AML-193 (cell line): Measurements from ENCODE around the gene ST3GAL4.

Source experiments
- DNase-seq, 2 experiments: peaks; one replicate each; lab custom pipeline; 2025; lab: John Stamatoyannopoulos, UW

Gene ST3GAL4

GRCh38 chr11:126408496-126408895, 53.0 kb downstream of the ST3GAL4 start:
- no peak for DNase-seq

- no peak for DNase-seq
These were observed 53.6 kb downstream of the ST3GAL4 start for GRCh38 chr11:126408901-126409619.

GRCh38 chr11:126409620-126409985, 54.1 kb downstream of the ST3GAL4 start:
- DNase-seq = no peak

GRCh38 chr11:126410649-126411048, 55.2 kb downstream of the ST3GAL4 start:
- no peak for DNase-seq

GRCh38 chr11:126411971-126412381, 56.5 kb downstream of the ST3GAL4 start:
- DNase-seq = no peak

GRCh38 chr11:126413426-126413825, 57.9 kb downstream of the ST3GAL4 start:
- DNase-seq = no peak

- no peak for DNase-seq
These were observed 58.4 kb downstream of the ST3GAL4 start for GRCh38 chr11:126413843-126414405.

- no peak for DNase-seq
These were observed 59.1 kb downstream of the ST3GAL4 start for GRCh38 chr11:126414615-126415014.

- DNase-seq = no peak
These were observed 59.6 kb downstream of the ST3GAL4 start for GRCh38 chr11:126415128-126415527.

- DNase-seq = no peak
These were observed 60.4 kb downstream of the ST3GAL4 start for GRCh38 chr11:126415669-126416420.

- DNase-seq = no peak
These were observed 61.1 kb downstream of the ST3GAL4 start for GRCh38 chr11:126416542-126417090.

- no peak for DNase-seq
These were observed 61.8 kb downstream of the ST3GAL4 start for GRCh38 chr11:126417091-126417862.

- DNase-seq = no peak
These were observed 63.4 kb downstream of the ST3GAL4 start for GRCh38 chr11:126418887-126419286.

- peak; percentile 31 to 35 for DNase-seq
These were observed 64.6 kb downstream of the ST3GAL4 start for GRCh38 chr11:126419801-126420697.

GRCh38 chr11:126420698-126421256, 65.3 kb downstream of the ST3GAL4 start:
- DNase-seq = no peak

- DNase-seq = no peak
These were observed 65.8 kb downstream of the ST3GAL4 start for GRCh38 chr11:126421271-126421671.

- no peak for DNase-seq
These were observed 67.0 kb downstream of the ST3GAL4 start for GRCh38 chr11:126422446-126422845.

- no peak for DNase-seq
These were observed 67.7 kb downstream of the ST3GAL4 start for GRCh38 chr11:126423154-126423553.

GRCh38 chr11:126423743-126424142, 68.3 kb downstream of the ST3GAL4 start:
- DNase-seq = no peak

- no peak for DNase-seq
These were observed 69.1 kb downstream of the ST3GAL4 start for GRCh38 chr11:126424471-126425039.
